ENCODE data around the gene SLC44A3.

DNA sequence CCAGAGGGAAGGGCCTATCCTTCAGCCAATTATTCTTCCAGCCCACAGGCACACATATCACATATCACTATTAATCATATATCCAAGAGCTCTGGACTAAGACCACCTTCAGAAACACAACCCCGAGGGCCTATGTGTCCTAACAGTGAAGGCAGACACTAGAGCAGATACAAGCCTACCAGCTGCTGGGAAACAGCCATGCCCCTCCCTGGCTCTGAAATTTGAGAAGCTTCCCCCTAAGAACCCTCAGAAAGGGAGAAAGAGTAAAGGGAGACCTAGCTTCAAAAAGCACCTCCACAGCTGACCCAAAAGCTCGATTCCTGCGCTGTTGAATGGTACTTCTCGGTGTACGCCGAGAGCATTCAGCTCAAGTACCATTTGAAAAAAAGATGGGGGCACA is 89.3 kb downstream of the SLC44A3 start:
- no peak for TF ChIP-seq POLR2AphosphoS5 (IDR thresholded peaks at IDR 0.05)
- TF ChIP-seq, protein P1, sequence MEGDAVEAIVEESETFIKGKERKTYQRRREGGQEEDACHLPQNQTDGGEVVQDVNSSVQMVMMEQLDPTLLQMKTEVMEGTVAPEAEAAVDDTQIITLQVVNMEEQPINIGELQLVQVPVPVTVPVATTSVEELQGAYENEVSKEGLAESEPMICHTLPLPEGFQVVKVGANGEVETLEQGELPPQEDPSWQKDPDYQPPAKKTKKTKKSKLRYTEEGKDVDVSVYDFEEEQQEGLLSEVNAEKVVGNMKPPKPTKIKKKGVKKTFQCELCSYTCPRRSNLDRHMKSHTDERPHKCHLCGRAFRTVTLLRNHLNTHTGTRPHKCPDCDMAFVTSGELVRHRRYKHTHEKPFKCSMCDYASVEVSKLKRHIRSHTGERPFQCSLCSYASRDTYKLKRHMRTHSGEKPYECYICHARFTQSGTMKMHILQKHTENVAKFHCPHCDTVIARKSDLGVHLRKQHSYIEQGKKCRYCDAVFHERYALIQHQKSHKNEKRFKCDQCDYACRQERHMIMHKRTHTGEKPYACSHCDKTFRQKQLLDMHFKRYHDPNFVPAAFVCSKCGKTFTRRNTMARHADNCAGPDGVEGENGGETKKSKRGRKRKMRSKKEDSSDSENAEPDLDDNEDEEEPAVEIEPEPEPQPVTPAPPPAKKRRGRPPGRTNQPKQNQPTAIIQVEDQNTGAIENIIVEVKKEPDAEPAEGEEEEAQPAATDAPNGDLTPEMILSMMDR (IDR thresholded peaks at IDR 0.05) = no peak
- no peak for TF ChIP-seq POLR2A (IDR thresholded peaks at IDR 0.05)
- no peak for TF ChIP-seq EP300 (IDR thresholded peaks at IDR 0.05)
